Neural progenitor cell (in vitro differentiated cells): ENCODE measurements around the gene MYEOV.

Experiments used
- CTCF ChIP-seq: fragments of 200-600 bp; sonication (generic); IDR thresholded peaks from 2 replicates; pipeline ENCODE4 v1.5.1; 2017; ENCODE audit warnings: antibody characterized with exemption, mild to moderate bottlenecking
- EZH2 ChIP-seq: fragments of 200-600 bp; sonication (generic); IDR thresholded peaks from 2 replicates; pipeline ENCODE4 v1.6.1; 2017; ENCODE audit warnings: antibody characterized with exemption, mild to moderate bottlenecking, moderate library complexity
- EZH2phosphoT487 ChIP-seq: fragments of 200-600 bp; sonication (generic); IDR thresholded peaks from 2 replicates; pipeline ENCODE4 v1.6.1; 2017; ENCODE audit warnings: antibody characterized with exemption

- TF ChIP-seq CTCF (no peak), EZH2phosphoT487 (no peak), EZH2 (no peak)
Observed at GRCh38 chr11:69329581-69329980, 35.6 kb downstream of the MYEOV start.
